Right lobe of liver (tissue), 6 donors: ENCODE measurements around the gene HOXA3. TPM values are rescaled to one million over a fixed set of nuclear protein-coding genes. Genes with fewer than 3 reads are reported as not detected.

Experiments used
- ATAC-seq, 4 donors: fragments of 200-7000 bp; cut with Tn5 transposase; one replicate each; pipeline ENCODE4 v1.9.1; 2020; ENCODE audit warnings: mild to moderate bottlenecking in 4 of 4, moderate library complexity in 4 of 4
- DNase-seq, 3 donors: peaks; one replicate each; pipeline ENCODE4 v3.0.0-alpha.2; 2020
- H3K27ac ChIP-seq, 3 donors: fragments of 200-600 bp; one replicate each; pipeline ENCODE4 v1.8.0; 2022
- H3K27me3 ChIP-seq, 2 donors: fragments of 200-600 bp; one replicate each; pipeline ENCODE4 v1.8.0; 2022
- H3K36me3 ChIP-seq, 4 donors: fragments of 200-600 bp; sonication (generic) in 1 of 4; one replicate each; pipeline versions ENCODE4 v1.5.1 to v1.8.0; 2017 to 2022; ENCODE audit warnings: control low read depth in 1 of 4
- H3K4me1 ChIP-seq, 4 donors: fragments of 200-600 bp; sonication (generic) in 1 of 4; one replicate each; pipeline versions ENCODE4 v1.5.1 to v1.8.0; 2017 to 2022; ENCODE audit warnings: control low read depth in 1 of 4
- H3K4me3 ChIP-seq, 3 donors: fragments of 200-600 bp; one replicate each; pipeline ENCODE4 v1.8.0; 2022
- H3K9me3 ChIP-seq, 4 donors: fragments of 200-600 bp; sonication (generic) in 1 of 4; one replicate each; pipeline versions ENCODE4 v1.5.1 to v1.8.0; 2017 to 2022; ENCODE audit warnings: control low read depth in 1 of 4
- POLR2A ChIP-seq: fragments of 450-650 bp; IDR thresholded peaks from one replicate; pipeline ENCODE4 v1.6.1; 2017; ENCODE audit warnings: antibody characterized with exemption, mild to moderate bottlenecking
- WGBS: methylation state at CpG from one replicate; pipeline ENCODE4 v1.1.6; 2018; ENCODE audit warnings: low coverage, low lambda C conversion rate; ENCODE audit not compliant: insufficient coverage; ENCODE audit errors: missing lambda C conversion rate; 5-methylcytosine and 5-hydroxymethylcytosine counted together
- intact Hi-C, 2 donors: fragments of 100-400 bp; cut with DNase I; formaldehyde crosslinking; loops; one replicate each; pipeline versions ENCODE4 v1.11.2 to v1.14.1; 2022
- total RNA-seq, 6 experiments: library from RNA; depleted of rRNA in 2 of 6; stranded (reverse); fragments of >200 nt in 2 of 6; fragmentation: NEBNext Ultra II Directional in 3 of 6; extraction: Animal tissue kit (Norgen Biotek cat#: 25700) in 3 of 6; gene quantifications; one replicate each; pipeline versions ENCODE4 v1.1.0 to v1.2.4, GENCODE V29; 2016 to 2023
- TF ChIP-seq, protein P1 (sequence below), 4 donors: fragments of 200-600 bp in 3 of 4; fragments of 450-650 bp in 1 of 4; IDR thresholded peaks; one replicate each; pipeline versions ENCODE4 v1.5.1 to v1.8.0; 2016 to 2022; ENCODE audit warnings: antibody characterized with exemption in 4 of 4, mild to moderate bottlenecking in 2 of 4
- donor health status: DM: no; HTN: yes; CAD: no.
- donor health status: DM: no; HTN: no; CAD: no.
- donor health status: DM: no; HTN: no; CAD: no.
- donor health status: DM: no; HTN: yes; CAD: no.
- donor health status: DM: no; HTN: yes; CAD: no.

Gene HOXA3
- total RNA-seq, 6 experiments from 2014 or later: 0.17 to 0.26 (median 0.25) TPM; not detected in 2

DNA sequence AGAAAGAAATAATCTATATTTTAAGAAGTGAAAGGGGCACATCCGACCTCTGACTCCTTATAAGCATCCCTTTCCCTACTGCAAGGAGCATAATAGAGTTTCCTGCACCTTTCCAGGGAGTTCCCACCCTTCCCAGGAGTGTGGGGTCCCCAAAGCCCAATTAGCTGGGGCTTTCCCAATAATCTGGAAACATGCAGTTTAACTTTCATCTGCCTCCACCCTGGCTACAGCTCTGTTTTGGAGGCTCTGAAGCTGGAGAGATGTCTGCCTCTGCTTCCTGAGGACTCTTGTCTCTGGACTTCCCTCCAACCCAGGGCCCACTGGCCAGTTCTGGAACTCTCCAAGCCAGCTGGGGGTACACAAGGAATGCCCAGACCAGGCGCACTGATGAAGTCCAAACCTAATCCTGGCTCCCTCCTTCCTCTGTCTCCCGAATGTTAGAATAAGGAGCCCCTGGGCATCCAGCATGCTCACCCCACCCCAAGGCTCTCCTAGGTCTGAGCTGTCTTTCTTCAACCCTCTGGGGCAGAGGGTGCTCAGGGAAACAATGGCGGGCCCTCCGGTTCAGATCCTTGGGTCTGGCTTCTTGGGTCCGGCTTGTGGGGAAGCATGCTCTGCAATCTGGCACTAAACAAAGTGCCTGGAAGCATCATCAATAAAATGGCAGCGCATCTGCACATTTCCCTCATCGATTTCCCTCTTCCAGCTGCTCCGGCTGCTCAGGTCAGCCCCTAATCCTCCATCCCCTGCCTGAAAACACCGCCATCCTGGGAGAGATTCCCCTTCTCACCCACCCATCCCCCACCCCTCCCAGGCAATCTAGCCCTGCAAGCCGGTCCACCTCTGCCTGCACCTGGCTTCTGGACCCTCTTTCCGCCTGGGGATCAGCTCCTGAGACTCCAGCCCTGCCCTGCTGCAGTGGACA is 35.2 kb downstream of the HOXA3 start:
- DNase-seq: no peak
- Histone ChIP-seq H3K27ac (peak overlapping the region in 2 of 3 donors; percentile 26 to 81), H3K27me3 (peaks cover 0 to 6% of the 10 kb centered on the region in 2 donors), H3K9me3 (no peaks in the 10 kb centered on the region), H3K4me1 (peaks cover 0 to 11% (median 3%) of the 10 kb centered on the region in 4 donors), H3K36me3 (no peaks in the 10 kb centered on the region), H3K4me3 (no peak overlapping the region)
- 36% methylated on average over 7 of the region's 12 CpGs for whole genome bisulfite sequencing
- TF ChIP-seq POLR2A: no peak
- TF ChIP-seq, protein P1, sequence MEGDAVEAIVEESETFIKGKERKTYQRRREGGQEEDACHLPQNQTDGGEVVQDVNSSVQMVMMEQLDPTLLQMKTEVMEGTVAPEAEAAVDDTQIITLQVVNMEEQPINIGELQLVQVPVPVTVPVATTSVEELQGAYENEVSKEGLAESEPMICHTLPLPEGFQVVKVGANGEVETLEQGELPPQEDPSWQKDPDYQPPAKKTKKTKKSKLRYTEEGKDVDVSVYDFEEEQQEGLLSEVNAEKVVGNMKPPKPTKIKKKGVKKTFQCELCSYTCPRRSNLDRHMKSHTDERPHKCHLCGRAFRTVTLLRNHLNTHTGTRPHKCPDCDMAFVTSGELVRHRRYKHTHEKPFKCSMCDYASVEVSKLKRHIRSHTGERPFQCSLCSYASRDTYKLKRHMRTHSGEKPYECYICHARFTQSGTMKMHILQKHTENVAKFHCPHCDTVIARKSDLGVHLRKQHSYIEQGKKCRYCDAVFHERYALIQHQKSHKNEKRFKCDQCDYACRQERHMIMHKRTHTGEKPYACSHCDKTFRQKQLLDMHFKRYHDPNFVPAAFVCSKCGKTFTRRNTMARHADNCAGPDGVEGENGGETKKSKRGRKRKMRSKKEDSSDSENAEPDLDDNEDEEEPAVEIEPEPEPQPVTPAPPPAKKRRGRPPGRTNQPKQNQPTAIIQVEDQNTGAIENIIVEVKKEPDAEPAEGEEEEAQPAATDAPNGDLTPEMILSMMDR (IDR thresholded peaks at IDR 0.05): no peak
- no peak for ATAC-seq
- intact Hi-C loops: no loop called here

DNA sequence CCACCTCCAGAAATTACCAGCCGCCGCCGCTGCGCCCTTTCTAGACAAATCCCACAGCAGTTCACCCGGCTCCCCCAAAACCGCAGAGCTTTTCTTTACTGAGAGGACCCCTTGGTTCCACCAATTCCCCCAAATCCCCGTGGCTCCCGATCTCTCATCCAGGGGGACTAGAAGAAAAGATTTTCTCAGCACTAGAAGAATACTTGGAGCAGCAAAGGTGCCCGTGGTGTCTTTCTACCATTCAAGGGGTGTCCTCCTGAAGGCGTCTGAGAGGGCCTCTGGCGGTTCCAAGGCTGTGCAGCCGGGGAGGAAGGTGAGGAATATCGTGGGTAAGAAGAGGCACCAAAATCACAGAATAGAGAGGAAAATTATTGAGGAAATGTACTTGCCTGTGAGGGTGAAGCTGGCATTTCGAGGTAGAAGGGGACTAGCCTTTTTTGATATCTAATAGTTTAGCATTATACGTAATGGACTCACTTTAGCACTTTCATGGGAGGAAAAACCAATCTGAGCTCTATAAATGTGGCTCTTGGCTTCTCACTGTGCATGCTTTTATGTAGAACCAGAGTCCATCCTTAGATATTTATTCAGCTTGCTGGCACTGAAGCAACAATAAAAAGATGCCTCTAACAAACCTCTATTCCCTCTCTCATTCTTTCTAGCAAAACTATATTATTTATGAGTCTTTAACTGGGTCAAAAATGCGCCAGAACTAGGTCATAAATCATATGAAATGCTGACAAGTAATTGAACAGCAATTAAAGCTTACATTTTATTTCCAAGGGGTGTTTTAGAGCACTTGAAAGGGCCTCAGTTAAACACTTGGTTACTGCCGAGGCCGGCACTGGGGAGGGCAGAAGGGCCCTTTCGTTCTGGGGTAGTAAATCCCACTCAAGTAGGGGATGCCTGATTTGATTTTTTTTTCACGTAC is 36.1 kb downstream of the HOXA3 start:
- no peak for ATAC-seq
- Histone ChIP-seq H3K27me3 (peaks cover 0 to 6% of the 10 kb centered on the region in 2 donors), H3K9me3 (no peaks in the 10 kb centered on the region), H3K4me3 (peak overlapping the region; percentile 6 to 30 (median 12)), H3K4me1 (peaks cover 0 to 6% (median 0%) of the 10 kb centered on the region in 4 donors), H3K36me3 (no peaks in the 10 kb centered on the region), H3K27ac (peak overlapping the region; percentile 50 to 81 (median 59))
- intact Hi-C loops: no loop called here
- TF ChIP-seq, protein P1 (IDR thresholded peaks at IDR 0.05): no peak
- TF ChIP-seq POLR2A: no peak
- 46% methylated on average over 19 of the region's 20 CpGs for WGBS
- DNase-seq: no peak

GRCh38 chr7:27115221-27116026 is 37.0 kb downstream of the HOXA3 start:
- intact Hi-C loops: no loop called here
- Histone ChIP-seq H3K27ac (peak overlapping the region; percentile 50 to 81 (median 59)), H3K4me3 (peak overlapping the region; percentile 6 to 30 (median 12)), H3K4me1 (peaks cover 0 to 4% (median 0%) of the 10 kb centered on the region in 4 donors), H3K27me3 (peaks cover 0 to 14% of the 10 kb centered on the region in 2 donors), H3K36me3 (no peaks in the 10 kb centered on the region), H3K9me3 (no peaks in the 10 kb centered on the region)
- WGBS: 34% methylated on average over 22 of the region's 45 CpGs
- TF ChIP-seq, protein P1 (IDR thresholded peaks at IDR 0.05): no peak
- no peak for TF ChIP-seq POLR2A
- ATAC-seq (peak in 1 of 4 donors; percentile 6), DNase-seq (no peak)

DNA sequence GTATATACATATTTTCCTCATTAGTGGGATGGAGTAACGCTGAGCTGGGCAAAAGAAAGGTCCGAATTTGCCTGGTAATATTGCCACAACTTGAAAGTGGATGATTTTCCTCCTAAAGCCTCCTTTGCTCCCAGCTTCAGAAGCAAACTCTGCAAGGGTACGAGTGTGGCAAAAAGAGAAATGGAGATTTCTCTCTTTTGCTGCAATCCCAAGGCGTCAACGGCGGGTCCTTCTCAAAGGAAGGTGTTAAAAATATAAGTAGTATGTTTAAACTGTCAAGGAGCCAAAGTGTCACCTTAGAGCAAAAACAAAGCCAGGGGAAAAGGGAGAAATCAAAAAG is 37.5 kb downstream of the HOXA3 start:
- DNase-seq: no peak
- peak overlapping the region; percentile 6 to 30 (median 12) for H3K4me3 ChIP-seq
- peaks cover 0 to 4% (median 0%) of the 10 kb centered on the region in 4 donors for H3K4me1 ChIP-seq
- TF ChIP-seq, protein P1 (IDR thresholded peaks at IDR 0.05): no peak
- no peak for TF ChIP-seq POLR2A
- no peak for ATAC-seq
- 27% methylated on average over 6 of the region's 6 CpGs for WGBS
- H3K27me3 ChIP-seq: peaks cover 0 to 16% of the 10 kb centered on the region in 2 donors
- H3K9me3 ChIP-seq: no peaks in the 10 kb centered on the region
- no peaks in the 10 kb centered on the region for H3K36me3 ChIP-seq
- intact Hi-C loops: no loop called here
- peak overlapping the region; percentile 50 to 81 (median 59) for H3K27ac ChIP-seq
